ENCODE measurements around the gene C19orf81.

DNA sequence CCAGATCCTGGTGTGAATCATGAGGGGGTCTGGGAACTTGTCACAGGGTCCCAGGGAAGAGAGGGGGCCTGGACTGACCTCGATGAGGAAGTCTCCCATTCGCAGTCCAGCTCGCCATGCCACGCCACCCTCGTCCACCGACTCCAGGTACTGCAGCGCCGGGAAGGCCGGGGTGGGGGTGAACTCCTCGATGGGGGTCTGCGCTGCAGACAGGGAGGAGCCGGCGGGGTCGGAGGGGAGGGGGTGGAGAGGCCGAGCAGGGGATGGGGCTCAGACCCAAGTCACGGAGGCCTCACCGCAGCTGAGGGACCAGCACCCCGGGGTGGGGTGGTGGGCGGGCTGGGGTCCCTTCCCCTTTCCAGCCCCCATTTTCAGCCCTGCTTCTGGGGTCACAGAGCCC lies 39.5 kb downstream of the C19orf81 start:
- TF ChIP-seq POLR2AphosphoS5 (IDR thresholded peaks at IDR 0.05; ENCODE audit: insufficient read depth, low read depth, low read length) (no peak), CTCF (IDR thresholded peaks at IDR 0.05; ENCODE audit: extremely low read depth in 1 of 2, insufficient read depth in 1 of 2, low read depth in 1 of 2, low read length in 2 of 2) (no peak), POLR2A (IDR thresholded peaks at IDR 0.05; ENCODE audit: low read depth, low read length) (no peak), GATA2 (IDR thresholded peaks at IDR 0.05; ENCODE audit: insufficient read depth, insufficient read length, low read depth, low read length) (no peak), FOS (IDR thresholded peaks at IDR 0.05; ENCODE audit: borderline replicate concordance, insufficient read depth, low read length) (no peak)
- TF ChIP-seq, protein P1, sequence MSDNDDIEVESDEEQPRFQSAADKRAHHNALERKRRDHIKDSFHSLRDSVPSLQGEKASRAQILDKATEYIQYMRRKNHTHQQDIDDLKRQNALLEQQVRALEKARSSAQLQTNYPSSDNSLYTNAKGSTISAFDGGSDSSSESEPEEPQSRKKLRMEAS (IDR thresholded peaks at IDR 0.05; ENCODE audit: insufficient read depth, insufficient read length), result no peak

Data from endothelial cell of umbilical vein (primary cell).